SK-N-SH treated with all-trans-retinoic acid at 6 μM for 48 hours (cell line): ENCODE results near the gene SLC12A4.

Source experiments
- ATAC-seq: fragments of 200-7000 bp; cut with Tn5 transposase; 3 replicates; pipeline ENCODE4 v1.9.1; 2020; ENCODE audit warnings: mild to moderate bottlenecking, moderate library complexity
- ARNTL ChIP-seq: fragments of 450-650 bp; formaldehyde crosslinking; IDR thresholded peaks from 2 replicates; pipeline ENCODE4 v1.5.0; 2020; ENCODE audit warnings: low read depth, mild to moderate bottlenecking, moderate library complexity, borderline replicate concordance
- BACH2 ChIP-seq: fragments of 250-450 bp; sonication (Bioruptor Pico); IDR thresholded peaks from 2 replicates; pipeline ENCODE4 v1.9.0; 2021; ENCODE audit warnings: mild to moderate bottlenecking, borderline replicate concordance
- ESRRG ChIP-seq: fragments of 250-450 bp; sonication (Bioruptor Pico); IDR thresholded peaks from 2 replicates; pipeline ENCODE4 v1.6.1; 2021; ENCODE audit warnings: mild to moderate bottlenecking
- ISL1 ChIP-seq: fragments of 250-450 bp; sonication (Bioruptor Pico); IDR thresholded peaks from 2 replicates; pipeline ENCODE4 v2.1.2; 2022; ENCODE audit warnings: mild to moderate bottlenecking, moderate library complexity
- OSR1 ChIP-seq: fragments of 250-450 bp; sonication (Bioruptor Pico); IDR thresholded peaks from 2 replicates; pipeline ENCODE4 v1.8.0; 2022; ENCODE audit warnings: moderate library complexity, mild to moderate bottlenecking, inconsistent platforms
- PPARA ChIP-seq: fragments of 250-450 bp; sonication (Bioruptor Pico); IDR thresholded peaks from 2 replicates; pipeline ENCODE4 v1.5.0; 2020; ENCODE audit warnings: mild to moderate bottlenecking, borderline replicate concordance
- RARB ChIP-seq: fragments of 250-450 bp; sonication (Bioruptor Pico); IDR thresholded peaks from 2 replicates; pipeline ENCODE4 v1.8.0; 2021; ENCODE audit warnings: mild to moderate bottlenecking, moderate library complexity
- TOX ChIP-seq: fragments of 250-450 bp; sonication (Bioruptor Pico); IDR thresholded peaks from 2 replicates; pipeline ENCODE4 v1.8.0; 2021; ENCODE audit warnings: mild to moderate bottlenecking, moderate library complexity, borderline replicate concordance
- ZC3H10 ChIP-seq: fragments of 250-450 bp; sonication (Bioruptor Pico); IDR thresholded peaks from 2 replicates; pipeline ENCODE4 v1.5.1; 2021; ENCODE audit warnings: mild to moderate bottlenecking, moderate library complexity
- ZFP3 ChIP-seq: fragments of 250-450 bp; sonication (Bioruptor Pico); IDR thresholded peaks from 2 replicates; pipeline ENCODE4 v1.5.0; 2020; ENCODE audit warnings: mild to moderate bottlenecking, moderate library complexity
- ZFP30 ChIP-seq: fragments of 450-650 bp; formaldehyde crosslinking; IDR thresholded peaks from 2 replicates; pipeline ENCODE4 v1.5.0; 2022; ENCODE audit warnings: mild to moderate bottlenecking, moderate library complexity
- ZNF565 ChIP-seq: fragments of 450-650 bp; formaldehyde crosslinking; conservative IDR thresholded peaks from 2 replicates; pipeline ENCODE4 v1.5.0; 2020; ENCODE audit warnings: low read depth, mild to moderate bottlenecking, moderate library complexity
- ZNF8 ChIP-seq: fragments of 450-650 bp; formaldehyde crosslinking; IDR thresholded peaks from 2 replicates; pipeline ENCODE4 v1.5.0; 2020; ENCODE audit warnings: mild to moderate bottlenecking, moderate library complexity
- TF ChIP-seq, protein P1 (sequence below): fragments of 250-450 bp; sonication (Bioruptor Pico); IDR thresholded peaks from 2 replicates; pipeline ENCODE4 v1.5.0; 2020; ENCODE audit warnings: mild to moderate bottlenecking, moderate library complexity
- TF ChIP-seq, protein P2 (sequence below): fragments of 250-450 bp; sonication (Bioruptor Pico); IDR thresholded peaks from 2 replicates; pipeline ENCODE4 v1.8.0; 2021; ENCODE audit warnings: low read depth, mild to moderate bottlenecking, moderate library complexity, borderline replicate concordance
- TF ChIP-seq, protein P3 (sequence below): fragments of 250-450 bp; sonication (Bioruptor Pico); IDR thresholded peaks from 2 replicates; pipeline ENCODE4 v1.5.1; 2021; ENCODE audit warnings: mild to moderate bottlenecking, moderate library complexity

The SLC12A4 gene

DNA sequence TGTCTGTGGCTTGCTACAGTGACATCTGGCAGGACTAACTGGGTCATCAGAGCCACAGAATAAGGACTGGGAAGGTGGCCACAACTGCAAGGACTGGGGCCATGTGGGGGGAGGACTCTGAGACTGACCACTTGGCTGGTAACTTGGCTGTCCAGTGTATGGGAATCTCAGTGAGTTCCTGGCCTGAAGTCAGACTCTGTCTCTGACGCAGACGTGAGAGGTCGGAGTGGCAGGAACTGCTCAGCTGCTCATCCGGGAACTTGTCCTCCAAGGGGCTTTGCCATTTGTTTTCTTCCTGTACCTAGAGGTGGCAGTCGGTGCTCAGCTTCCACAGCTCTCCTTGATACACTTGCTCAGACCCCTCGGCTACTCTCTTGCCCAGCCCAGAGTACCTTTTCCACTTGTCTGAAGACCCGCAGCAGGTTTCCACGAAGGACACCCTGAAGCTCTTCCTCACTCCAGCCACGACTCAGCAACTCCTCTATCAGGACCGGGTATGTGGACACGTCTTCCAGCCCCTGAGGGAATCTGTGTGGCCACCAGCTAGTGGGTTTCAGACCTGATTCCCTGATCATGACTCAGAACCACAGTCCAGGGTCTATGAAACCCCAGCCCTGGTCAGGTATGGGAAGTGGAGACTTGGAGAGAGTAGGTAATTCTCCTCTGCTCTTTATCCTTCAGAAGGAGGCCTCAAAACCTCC, 19.2 kb upstream of the SLC12A4 start:
- TF ChIP-seq ZNF8 (CRISPR knock-in tag), result no peak
- TF ChIP-seq ISL1 (CRISPR knock-in tag), result no peak
- TF ChIP-seq ZFP30, result no peak
- no peak for TF ChIP-seq ZC3H10 (CRISPR knock-in tag)
- no peak for TF ChIP-seq ESRRG (CRISPR knock-in tag)
- TF ChIP-seq, protein P1, sequence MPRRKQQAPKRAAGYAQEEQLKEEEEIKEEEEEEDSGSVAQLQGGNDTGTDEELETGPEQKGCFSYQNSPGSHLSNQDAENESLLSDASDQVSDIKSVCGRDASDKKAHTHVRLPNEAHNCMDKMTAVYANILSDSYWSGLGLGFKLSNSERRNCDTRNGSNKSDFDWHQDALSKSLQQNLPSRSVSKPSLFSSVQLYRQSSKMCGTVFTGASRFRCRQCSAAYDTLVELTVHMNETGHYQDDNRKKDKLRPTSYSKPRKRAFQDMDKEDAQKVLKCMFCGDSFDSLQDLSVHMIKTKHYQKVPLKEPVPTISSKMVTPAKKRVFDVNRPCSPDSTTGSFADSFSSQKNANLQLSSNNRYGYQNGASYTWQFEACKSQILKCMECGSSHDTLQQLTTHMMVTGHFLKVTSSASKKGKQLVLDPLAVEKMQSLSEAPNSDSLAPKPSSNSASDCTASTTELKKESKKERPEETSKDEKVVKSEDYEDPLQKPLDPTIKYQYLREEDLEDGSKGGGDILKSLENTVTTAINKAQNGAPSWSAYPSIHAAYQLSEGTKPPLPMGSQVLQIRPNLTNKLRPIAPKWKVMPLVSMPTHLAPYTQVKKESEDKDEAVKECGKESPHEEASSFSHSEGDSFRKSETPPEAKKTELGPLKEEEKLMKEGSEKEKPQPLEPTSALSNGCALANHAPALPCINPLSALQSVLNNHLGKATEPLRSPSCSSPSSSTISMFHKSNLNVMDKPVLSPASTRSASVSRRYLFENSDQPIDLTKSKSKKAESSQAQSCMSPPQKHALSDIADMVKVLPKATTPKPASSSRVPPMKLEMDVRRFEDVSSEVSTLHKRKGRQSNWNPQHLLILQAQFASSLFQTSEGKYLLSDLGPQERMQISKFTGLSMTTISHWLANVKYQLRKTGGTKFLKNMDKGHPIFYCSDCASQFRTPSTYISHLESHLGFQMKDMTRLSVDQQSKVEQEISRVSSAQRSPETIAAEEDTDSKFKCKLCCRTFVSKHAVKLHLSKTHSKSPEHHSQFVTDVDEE (CRISPR knock-in tag), result no peak
- no peak for TF ChIP-seq TOX (CRISPR knock-in tag)
- TF ChIP-seq RARB (CRISPR knock-in tag), result no peak
- TF ChIP-seq, all 23 proteins: peak for 0
- ATAC-seq, result no peak

DNA sequence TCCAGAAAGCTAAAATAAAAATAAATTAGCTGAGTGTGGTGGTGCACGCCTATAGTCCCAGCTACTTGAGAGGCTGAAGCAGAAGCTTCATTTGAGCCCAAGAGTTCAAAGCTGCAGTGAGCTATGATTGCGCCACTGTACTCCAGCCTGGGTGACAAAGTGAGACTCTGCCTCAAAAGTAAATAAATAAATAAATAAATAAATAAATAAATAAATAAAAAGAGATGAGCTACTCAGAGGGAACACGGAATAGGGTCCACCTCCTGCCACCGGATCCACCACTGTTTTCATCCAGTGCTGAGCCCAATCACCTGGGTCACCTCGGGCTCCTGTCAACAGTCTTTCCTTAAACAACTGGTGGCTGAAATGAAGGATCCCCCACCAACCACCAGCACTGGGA, 18.5 kb upstream of the SLC12A4 start:
- TF ChIP-seq, protein P2, sequence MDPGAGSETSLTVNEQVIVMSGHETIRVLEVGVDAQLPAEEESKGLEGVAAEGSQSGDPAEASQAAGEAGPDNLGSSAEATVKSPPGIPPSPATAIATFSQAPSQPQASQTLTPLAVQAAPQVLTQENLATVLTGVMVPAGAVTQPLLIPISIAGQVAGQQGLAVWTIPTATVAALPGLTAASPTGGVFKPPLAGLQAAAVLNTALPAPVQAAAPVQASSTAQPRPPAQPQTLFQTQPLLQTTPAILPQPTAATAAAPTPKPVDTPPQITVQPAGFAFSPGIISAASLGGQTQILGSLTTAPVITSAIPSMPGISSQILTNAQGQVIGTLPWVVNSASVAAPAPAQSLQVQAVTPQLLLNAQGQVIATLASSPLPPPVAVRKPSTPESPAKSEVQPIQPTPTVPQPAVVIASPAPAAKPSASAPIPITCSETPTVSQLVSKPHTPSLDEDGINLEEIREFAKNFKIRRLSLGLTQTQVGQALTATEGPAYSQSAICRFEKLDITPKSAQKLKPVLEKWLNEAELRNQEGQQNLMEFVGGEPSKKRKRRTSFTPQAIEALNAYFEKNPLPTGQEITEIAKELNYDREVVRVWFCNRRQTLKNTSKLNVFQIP (CRISPR knock-in tag), result no peak
- TF ChIP-seq ZFP30, result no peak
- TF ChIP-seq, protein P3, sequence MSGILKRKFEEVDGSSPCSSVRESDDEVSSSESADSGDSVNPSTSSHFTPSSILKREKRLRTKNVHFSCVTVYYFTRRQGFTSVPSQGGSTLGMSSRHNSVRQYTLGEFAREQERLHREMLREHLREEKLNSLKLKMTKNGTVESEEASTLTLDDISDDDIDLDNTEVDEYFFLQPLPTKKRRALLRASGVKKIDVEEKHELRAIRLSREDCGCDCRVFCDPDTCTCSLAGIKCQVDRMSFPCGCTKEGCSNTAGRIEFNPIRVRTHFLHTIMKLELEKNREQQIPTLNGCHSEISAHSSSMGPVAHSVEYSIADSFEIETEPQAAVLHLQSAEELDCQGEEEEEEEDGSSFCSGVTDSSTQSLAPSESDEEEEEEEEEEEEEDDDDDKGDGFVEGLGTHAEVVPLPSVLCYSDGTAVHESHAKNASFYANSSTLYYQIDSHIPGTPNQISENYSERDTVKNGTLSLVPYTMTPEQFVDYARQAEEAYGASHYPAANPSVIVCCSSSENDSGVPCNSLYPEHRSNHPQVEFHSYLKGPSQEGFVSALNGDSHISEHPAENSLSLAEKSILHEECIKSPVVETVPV (CRISPR knock-in tag), result no peak
- TF ChIP-seq ZFP3 (CRISPR knock-in tag), result no peak
- TF ChIP-seq PPARA (CRISPR knock-in tag), result no peak
- no peak for TF ChIP-seq ZNF565
- TF ChIP-seq ESRRG (CRISPR knock-in tag), result no peak
- no peak for TF ChIP-seq BACH2 (CRISPR knock-in tag)
- TF ChIP-seq, all 23 proteins: peak for 0
- no peak for ATAC-seq

DNA sequence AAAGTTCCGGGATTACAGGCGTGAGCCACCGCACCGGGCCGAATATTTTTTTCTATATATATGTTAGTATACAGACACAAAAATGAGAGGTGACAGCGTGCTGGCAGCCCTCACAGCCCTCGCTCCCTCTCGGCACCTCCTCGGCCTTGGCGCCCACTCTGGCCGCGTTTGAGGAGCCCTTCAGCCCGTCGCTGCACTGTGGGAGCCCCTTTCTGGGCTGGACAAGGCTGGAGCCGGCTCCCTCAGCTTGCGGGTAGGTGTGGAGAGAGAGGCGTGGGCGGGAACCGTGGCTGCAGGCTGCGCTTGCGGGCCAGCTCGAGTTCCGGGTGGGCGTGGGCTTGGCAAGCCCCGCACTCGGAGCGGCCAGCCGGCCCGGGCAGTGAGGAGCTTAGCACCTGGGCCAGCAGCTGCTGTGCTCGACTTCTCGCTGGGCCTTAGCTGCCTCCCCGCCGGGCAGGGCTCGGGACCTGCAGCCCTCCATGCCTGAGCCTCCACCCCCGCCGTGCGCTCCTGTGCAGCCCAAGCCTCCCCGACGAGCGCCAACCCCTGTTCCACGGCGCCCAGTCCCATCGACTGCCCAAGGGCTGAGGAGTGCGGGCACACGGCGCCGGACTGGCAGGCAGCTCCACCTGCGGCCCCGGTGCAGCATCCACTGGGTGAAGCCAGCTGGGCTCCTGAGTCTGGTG, 13.7 kb upstream of the SLC12A4 start:
- no peak for ATAC-seq
- TF ChIP-seq, protein P1 (CRISPR knock-in tag), result no peak
- TF ChIP-seq OSR1 (CRISPR knock-in tag) (no peak), ARNTL (no peak)

DNA sequence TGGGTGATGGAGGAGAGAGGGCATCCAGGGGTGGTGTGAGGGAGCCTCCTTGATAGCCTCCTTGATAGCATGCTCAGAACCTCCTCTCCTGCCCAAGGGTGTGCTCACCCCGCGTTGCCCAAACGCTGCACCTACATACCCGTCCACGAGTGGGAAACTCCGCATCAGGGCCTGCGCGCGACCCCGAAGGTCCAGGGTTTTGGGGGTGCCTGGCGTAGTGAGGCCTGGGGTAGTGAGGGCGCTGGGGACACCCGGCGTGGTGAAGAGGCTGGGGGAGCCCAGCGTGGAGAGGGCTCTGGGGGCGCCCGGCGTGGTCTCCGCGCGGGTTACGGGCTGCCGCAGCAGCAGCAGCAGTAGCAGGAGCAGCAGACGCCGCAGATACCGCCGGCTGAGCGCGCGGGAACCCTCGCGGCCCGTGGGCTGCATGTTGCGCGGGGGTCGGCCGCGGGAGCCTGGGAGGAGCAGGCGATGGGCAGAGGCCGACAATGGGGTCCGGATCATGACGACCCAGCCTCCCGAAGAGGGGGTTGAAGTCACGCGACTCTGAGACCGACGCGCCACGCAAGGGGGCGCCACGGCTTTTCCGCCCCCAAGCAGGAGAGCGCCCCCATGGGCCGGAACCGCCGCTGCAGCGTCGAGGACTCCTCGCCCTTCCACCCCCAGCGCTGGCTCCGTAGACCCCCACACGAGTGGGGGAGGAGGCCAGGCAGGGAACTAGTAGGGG, 11.7 kb upstream of the SLC12A4 start, which contains the start of gene DPEP3:
TSS of gene DPEP3 (minus strand) at position 545 of the 724 bp plus-strand sequence. CDS start at position 426, 119 bp downstream.
- ATAC-seq, result no peak
- TF ChIP-seq BACH2 (CRISPR knock-in tag) (no peak), ZFP3 (CRISPR knock-in tag) (no peak)
- TF ChIP-seq, protein P1 (CRISPR knock-in tag), result no peak
